ENCODE results near the gene ADAP2.
A peak's percentile ranks its signal among the peaks of the same experiment; 100 is the strongest.
"Not testable (repeated sequence)": the region's sequence is repeated elsewhere in the genome, so short reads cannot be mapped to it uniquely, and the experiment has no call there.

The ADAP2 gene

DNA sequence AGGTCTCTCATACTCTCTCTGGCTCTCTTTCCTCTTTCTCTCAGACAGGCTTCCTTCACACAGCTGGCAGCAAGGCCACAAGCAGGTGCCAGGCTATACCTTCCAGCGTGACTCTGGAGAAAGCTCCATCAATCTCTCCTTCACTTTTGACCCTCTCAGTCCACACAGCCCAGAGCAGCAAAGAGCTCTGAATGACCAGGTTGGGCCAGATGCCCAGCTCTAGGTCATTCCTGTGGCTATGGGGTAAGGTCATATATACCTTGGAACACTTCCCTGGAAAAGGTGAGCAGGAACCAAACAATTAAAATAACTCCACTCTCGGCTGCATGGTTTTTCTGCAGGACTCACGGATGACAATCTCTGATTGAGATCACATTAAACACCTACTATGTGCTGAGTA is 8.8 kb downstream of the ADAP2 start:
- DNase-seq = no peak

DNA sequence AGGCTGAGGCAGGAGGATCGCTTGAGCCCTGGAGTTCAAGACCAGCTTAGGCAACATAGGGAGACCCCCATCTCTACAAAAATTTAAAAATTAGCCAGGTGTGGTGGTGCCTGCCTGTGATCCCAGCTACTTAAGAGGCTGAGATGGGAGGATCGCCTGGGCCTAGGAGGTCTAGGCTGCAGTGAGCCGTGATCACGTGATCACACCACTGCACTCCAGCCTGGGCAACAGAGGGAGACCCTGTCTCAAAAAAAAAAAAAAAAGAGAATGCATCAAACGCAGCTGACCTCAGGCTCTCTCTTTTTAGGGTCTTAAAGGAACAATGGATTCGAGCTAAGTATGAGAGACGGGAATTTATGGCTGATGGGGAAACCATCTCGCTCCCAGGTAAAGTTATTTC is 9.8 kb downstream of the ADAP2 start:
- not testable (repeated sequence) for DNase-seq

DNA sequence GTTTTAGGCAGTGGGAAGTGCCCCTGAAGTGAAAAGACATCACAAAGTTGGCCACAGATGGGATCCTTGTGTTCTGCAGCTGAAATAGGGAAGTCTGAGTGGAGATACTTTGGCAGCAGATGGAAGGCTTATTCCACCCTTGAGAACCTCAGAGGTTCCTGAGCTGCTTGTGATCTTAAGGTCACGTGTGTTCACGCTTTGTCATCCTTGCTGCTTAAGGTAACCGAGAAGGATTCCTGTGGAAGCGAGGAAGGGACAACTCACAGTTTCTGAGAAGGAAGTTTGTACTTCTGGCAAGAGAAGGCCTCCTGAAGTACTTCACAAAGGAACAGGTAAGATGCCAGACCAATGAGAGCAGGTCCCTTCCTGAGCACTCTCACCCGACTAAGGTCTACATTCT is 12.2 kb downstream of the ADAP2 start:
- no peak for DNase-seq

- no peak for DNase-seq
Observed at GRCh38 chr17:30939051-30939689, 17.4 kb downstream of the ADAP2 start.

GRCh38 chr17:30942308-30943079 is 20.7 kb downstream of the ADAP2 start:
- no peak for DNase-seq

GRCh38 chr17:30947796-30948195 is 26.1 kb downstream of the ADAP2 start:
- no peak for DNase-seq

GRCh38 chr17:30950189-30950588 is 28.4 kb downstream of the ADAP2 start:
- no peak for DNase-seq

DNA sequence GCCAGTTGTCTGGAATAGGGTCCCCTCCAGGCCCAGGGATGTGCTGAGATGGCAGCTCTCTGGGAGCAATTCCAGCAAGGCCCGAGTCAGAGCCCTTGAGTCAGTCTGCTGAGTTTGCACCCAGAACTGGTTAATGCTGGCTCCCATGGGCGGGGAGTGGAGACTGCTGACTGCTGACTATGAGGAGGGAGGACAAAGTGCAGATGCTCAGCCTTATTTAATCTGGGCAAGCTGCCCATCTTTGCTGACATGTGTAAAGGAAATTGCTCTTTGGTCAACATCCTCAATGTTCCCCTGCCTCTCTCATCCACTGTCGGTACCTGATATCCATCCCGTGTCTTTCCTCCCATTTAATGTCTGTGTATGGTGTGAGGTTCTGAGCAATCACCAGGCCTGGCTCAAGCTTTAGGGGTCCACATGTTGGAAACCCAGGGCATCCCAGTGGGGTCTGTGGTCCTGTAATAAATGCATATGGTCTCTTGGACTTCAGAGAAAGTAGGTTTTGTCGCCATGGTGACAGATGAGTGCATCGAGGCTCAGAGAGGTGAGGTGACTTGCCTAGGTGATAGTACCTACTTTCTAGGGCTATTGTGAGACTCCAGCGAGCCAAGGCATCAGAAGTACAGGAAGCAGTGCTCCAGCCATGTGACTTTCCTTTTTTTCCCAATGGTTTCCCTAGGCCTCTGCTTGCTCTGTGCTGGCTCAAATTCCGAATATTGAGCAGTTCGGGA is 29.1 kb downstream of the ADAP2 start:
- peak; percentile 87 for DNase-seq

GRCh38 chr17:30952638-30953393 is 31.1 kb downstream of the ADAP2 start:
- no peak for DNase-seq

GRCh38 chr17:30954046-30954830 is 32.5 kb downstream of the ADAP2 start:
- no peak for DNase-seq

DNA sequence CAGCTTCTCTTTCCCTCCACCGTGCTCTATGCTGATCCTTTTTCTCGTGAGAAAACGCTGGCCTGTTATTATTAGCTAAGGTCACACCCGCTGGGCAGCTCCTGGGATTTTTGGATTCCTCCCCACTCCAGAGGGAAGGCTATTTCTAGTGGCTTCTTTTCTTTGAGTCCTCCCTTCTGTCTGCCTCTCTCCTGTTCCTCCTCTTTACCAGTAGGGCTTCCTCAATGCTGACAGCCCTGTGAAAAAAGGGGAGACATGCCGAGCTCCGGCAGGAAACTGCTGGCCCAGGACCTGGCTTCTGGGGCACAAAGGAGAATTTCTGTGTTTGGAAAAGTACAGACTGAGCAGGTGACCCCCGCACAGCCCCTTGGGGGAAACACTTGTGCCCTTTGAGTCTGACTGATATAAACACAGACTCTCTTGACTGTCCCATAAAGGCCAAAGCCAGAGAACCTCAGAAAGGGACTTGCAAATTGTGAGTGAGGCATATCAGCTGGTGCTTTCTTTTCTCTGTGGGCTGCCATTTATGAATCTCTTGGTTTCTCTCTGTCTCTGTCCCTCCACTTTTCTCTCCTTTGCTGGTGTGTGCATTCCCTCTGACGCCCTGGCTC is 35.1 kb downstream of the ADAP2 start:
- DNase-seq = no peak

- no peak for DNase-seq
Observed at GRCh38 chr17:30957741-30958140, 36.0 kb downstream of the ADAP2 start.

DNA sequence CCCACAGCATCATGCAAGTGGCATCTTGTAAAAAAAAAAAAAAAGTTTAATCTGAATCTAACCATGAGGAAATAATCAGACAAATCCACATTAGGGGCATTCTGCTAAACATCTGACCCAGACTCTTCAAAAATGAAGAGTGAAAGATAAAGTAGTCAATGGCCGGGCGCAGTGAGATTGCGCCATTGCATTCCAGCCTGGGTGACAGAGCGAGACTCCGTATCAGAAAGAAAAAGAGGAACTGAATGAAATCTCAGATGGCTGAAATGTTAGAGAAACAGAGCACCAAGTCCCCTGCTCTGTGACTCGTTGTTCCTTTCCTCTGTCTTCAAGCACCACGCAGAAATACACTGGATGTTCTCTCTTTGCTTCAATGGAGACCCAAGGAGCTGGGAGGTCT is 36.4 kb downstream of the ADAP2 start:
- no peak for DNase-seq

GRCh38 chr17:30961209-30962188 is 39.8 kb downstream of the ADAP2 start:
- DNase-seq = no peak

GRCh38 chr17:30964312-30964711 is 42.6 kb downstream of the ADAP2 start:
- not testable (repeated sequence) for DNase-seq

DNA sequence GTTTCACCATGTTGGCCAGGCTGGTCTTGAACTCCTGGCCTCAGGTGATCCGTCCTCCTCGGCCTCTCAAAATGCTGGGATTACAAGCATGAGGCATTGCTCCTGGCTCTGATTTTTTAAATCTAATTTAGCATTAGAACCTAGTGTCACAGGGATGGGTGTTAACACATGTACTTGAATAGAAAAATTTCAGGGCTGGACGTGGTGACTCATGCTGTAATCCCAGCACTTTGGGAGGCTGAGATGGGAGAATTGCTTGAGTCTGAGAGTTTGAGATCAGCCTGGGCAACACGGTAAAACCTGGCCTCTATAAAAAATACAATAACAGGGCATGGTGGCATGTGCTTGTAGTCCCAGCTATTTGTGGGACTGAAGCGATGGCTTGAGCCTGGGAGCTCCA is 43.1 kb downstream of the ADAP2 start:
- DNase-seq = no peak

GRCh38 chr17:30965686-30966085 is 43.9 kb downstream of the ADAP2 start:
- no peak for DNase-seq

- DNase-seq = not testable (repeated sequence)
Observed at GRCh38 chr17:30967911-30968310, 46.2 kb downstream of the ADAP2 start.

- no peak for DNase-seq
Observed at GRCh38 chr17:30969989-30970830, 48.5 kb downstream of the ADAP2 start.

Data from NCI-H748 treated with DMSO at 0.1 percent for 48 hours (cell line).